ENCODE measurements around the gene NAT8.
A peak's percentile ranks its signal among the peaks of the same experiment; 100 is the strongest.
"Not testable (repeated sequence)": the region's sequence is repeated elsewhere in the genome, so short reads cannot be mapped to it uniquely, and the experiment has no call there.

NAT8 gene

DNA sequence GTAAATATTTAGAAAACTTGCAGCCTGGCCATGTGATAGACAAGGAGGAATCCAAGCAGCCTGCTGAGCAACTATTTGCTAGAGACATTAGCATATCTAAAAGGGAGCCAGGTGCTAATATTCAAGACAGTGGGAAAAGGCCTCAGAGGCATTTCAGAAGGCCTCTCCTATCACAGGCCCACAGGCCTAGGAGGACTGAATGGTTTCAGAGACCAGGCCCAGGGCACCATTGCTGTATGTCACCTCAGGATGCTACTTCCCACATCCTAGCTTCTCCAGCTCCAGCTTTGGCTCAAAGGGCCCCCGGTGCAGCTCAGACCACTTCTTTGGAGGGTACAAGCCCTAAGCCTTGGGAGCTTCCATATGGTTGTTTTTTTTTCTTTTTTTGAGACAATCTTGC is 3.8 kb downstream of the NAT8 start:
- TF ChIP-seq, protein P1, sequence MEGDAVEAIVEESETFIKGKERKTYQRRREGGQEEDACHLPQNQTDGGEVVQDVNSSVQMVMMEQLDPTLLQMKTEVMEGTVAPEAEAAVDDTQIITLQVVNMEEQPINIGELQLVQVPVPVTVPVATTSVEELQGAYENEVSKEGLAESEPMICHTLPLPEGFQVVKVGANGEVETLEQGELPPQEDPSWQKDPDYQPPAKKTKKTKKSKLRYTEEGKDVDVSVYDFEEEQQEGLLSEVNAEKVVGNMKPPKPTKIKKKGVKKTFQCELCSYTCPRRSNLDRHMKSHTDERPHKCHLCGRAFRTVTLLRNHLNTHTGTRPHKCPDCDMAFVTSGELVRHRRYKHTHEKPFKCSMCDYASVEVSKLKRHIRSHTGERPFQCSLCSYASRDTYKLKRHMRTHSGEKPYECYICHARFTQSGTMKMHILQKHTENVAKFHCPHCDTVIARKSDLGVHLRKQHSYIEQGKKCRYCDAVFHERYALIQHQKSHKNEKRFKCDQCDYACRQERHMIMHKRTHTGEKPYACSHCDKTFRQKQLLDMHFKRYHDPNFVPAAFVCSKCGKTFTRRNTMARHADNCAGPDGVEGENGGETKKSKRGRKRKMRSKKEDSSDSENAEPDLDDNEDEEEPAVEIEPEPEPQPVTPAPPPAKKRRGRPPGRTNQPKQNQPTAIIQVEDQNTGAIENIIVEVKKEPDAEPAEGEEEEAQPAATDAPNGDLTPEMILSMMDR (conservative IDR thresholded peaks at IDR 0.05; ENCODE audit: control insufficient read depth, insufficient read depth, low read depth, low read length), result no peak
- no peak overlapping the region for H3K4me3 ChIP-seq (ENCODE audit: control insufficient read depth, low read depth, low read length)
- DNase-seq (ENCODE audit: low read depth), result no peak

DNA sequence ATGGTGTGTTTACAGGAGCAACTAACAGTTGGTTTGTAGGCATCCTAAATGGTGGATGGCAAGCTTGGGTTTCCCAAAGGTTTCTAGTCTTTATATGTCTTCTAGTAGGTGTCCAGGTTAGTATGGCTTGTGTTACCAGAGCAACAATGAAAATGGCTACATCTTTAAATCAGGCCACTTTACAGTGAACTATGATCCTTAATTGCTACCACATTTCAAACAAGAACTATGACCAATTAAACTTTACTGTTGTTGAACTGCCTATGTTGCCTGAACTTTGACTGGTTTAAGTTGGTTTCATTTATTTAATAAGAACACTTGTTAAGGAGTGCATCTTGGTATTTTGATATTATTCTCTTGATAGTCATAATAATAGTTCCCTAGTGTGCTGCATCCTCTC is 5.2 kb downstream of the NAT8 start:
- H3K4me3 ChIP-seq (ENCODE audit: control insufficient read depth, low read depth, low read length); DNase-seq (ENCODE audit: low read depth): not testable (repeated sequence)

DNA sequence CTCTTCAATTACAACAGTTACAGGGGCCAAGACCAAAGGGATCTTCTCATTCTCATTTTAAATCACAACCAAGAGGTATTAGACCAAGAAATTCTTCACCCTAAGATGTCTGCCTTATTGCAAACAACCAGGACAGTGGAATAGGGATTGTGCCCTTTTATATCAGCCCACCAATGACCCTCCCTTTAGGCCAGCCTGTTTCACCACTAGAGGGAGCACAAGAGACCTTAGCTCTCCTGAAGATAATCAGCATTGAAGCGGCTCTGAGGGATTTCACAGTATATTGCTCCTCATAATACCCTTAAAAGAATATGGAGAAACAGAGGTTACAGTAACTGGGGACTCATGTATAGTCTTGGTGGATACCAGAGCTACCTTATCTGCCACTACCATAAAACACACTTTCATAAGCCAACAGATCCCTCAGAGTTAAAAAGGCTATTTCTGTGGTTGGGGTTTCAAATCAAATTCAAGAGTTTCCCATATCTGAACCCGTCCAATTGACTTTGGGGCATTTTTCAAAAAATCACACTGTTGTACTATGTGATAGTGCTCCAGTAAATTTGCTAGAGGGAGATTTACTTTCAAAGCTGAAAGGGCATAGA is 11.5 kb downstream of the NAT8 start:
- H3K4me3 ChIP-seq (ENCODE audit: control insufficient read depth, low read depth, low read length); DNase-seq (ENCODE audit: low read depth): not testable (repeated sequence)
- TF ChIP-seq, protein P1 (conservative IDR thresholded peaks at IDR 0.05; ENCODE audit: control insufficient read depth, insufficient read depth, low read depth, low read length), result peak; percentile 39

DNA sequence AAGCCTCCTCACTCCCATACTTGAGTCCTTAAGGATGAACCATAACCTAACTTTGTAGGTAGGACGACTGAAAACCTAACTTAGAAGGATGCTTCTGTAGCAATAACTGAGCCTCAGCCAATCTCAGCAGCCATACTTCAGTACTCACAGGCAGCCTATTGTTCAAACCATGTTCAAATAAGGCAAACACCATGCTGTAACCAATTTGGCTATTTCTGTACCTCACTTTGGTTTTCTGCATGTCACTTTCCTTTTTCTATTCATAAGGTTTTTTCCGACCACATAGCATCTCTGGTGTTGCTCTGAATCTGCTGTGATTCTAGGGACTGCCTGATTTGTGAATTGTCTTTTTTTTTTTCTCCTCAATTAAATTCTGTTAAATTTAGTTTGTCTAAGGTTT is 13.7 kb downstream of the NAT8 start:
- DNase-seq (ENCODE audit: low read depth); H3K4me3 ChIP-seq (ENCODE audit: control insufficient read depth, low read depth, low read length): not testable (repeated sequence)

DNA sequence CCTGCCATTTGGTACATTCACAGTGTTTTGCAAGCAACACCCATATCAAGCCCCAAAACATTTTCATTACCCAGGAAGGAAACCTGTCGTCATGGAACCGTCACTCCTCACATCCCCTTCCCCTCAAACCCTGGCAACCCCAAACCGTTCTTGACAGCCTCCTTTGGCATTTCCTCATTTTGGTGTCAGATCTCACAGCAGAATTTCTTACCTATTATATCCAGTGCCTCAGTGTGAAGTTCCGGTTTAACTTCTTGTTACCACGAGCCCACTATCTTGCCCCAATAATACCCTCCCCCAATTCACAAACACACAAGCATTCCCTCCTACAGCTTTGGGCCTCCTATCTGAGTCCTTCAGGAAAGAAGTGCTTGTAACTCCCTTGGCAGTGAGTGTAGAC is 16.0 kb downstream of the NAT8 start:
- not testable (repeated sequence) for DNase-seq (ENCODE audit: low read depth)

DNA sequence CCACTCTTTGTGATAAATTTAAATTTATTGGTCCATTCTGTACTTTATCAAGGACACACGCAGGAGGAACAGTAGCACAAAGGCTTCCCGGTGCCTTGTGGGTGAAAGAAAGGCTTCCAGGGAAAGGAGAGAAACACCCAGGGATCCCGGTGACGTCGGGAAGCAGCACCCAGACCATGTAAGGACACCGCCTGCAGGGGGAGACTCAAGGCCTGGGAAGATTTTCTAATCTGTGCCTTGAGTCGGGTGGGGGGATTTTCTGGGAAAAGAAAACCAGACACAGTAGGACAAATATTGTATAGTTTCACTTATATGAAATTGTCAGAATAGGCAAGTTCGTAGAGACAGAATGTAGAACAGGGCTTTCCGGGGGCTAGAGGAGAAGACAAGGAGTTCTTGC is 17.6 kb downstream of the NAT8 start:
- not testable (repeated sequence) for DNase-seq (ENCODE audit: low read depth); H3K4me3 ChIP-seq (ENCODE audit: control insufficient read depth, low read depth, low read length)

More for the DNA sequence above, 16.0 kb downstream of the NAT8 start:
- H3K4me3 ChIP-seq (ENCODE audit: control insufficient read depth, low read depth, low read length), result not testable (repeated sequence)

DNA sequence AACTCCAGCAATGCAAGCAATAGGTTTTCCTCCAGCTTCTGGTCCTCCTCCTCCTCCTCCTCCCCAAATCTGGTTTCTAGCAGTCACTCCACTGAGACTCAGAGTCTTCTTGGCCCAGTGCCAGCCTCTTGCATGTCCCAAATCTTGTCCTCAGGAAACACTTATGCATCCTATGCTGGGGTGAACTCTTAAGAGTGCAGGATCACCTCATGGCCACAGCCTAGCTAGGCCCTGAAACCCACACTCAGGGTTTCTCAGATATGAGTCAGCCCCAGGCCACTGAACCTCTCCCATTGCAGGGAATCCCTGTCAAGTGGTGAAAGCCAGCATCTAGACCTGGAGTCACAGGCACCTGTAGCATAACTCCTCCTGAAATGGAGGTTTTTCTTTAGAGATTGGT is 18.2 kb downstream of the NAT8 start:
- H3K4me3 ChIP-seq (ENCODE audit: control insufficient read depth, low read depth, low read length), result not testable (repeated sequence)
- peak; percentile 5 for DNase-seq (ENCODE audit: low read depth)

DNA sequence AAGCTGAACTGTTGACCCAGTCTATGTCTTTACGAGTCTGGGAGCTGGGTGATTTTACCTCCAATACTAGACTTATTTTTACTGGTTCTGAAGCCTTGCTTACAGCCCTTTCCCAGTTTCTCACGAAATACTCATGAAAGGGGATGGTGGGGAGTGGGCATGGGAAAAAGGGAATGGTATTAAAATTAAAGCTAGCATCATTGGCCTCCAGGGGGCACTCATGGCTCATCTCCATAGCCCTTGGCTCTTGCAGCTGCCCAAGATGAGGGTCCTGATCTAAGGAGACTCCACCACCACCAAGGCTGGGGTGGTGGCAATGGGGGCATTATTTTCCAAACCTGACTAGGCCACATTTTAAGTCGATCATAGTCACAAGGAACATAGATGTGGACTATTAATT is 22.3 kb downstream of the NAT8 start:
- H3K4me3 ChIP-seq (ENCODE audit: control insufficient read depth, low read depth, low read length); DNase-seq (ENCODE audit: low read depth): not testable (repeated sequence)

DNA sequence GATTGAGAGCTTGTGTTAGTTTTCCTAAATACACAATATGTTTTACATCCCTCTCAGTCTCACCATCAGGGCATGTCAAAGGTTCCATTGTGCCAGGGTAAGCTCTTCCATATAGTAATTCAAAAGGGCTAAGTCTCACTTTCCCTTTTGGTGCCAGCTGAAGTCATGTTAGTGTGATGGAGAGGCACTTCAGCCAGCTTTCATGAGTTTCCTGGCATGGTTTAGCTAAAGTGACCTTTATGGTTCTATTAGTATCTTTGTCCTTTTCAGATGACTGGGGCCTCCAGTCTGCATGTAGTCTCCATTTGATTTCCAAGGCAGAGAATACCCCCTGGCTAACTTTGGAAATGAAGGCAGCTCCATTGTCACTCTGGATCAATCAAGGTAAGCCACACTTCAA is 27.2 kb downstream of the NAT8 start:
- H3K4me3 ChIP-seq (ENCODE audit: control insufficient read depth, low read depth, low read length), result no peak overlapping the region
- no peak for DNase-seq (ENCODE audit: low read depth)
- TF ChIP-seq, protein P1 (conservative IDR thresholded peaks at IDR 0.05; ENCODE audit: control insufficient read depth, insufficient read depth, low read depth, low read length), result no peak

DNA sequence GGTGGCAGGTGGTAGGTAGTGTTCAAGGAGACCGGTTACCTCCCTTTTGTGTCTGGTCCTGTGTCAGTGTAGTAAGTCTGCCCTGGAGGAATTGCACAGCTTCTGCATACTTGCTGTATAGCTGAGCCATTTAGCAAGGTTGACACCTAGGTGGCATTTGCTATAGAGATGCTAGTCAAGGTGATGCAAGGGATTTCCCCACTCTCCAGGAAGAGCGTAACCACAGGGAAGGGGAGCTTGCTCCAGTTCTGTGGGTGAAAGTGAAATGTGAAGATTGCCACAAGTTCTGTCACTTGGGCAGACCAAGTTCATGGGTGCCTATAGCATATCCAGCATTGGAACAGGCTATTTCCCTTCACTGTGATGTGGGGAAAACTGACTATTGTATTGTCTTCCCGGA is 28.1 kb downstream of the NAT8 start:
- TF ChIP-seq, protein P1 (conservative IDR thresholded peaks at IDR 0.05; ENCODE audit: control insufficient read depth, insufficient read depth, low read depth, low read length), result no peak

More for the DNA sequence above, 28.1 kb downstream of the NAT8 start:
- no peak for DNase-seq (ENCODE audit: low read depth)
- H3K4me3 ChIP-seq (ENCODE audit: control insufficient read depth, low read depth, low read length), result no peak overlapping the region
